ENCODE data around the gene SLC7A9.
"Not testable (repeated sequence)": the region's sequence is repeated elsewhere in the genome, so short reads cannot be mapped to it uniquely, and the experiment has no call there.

Gene SLC7A9

GRCh38 chr19:32891609-32892008, 22.0 kb upstream of the SLC7A9 start:
- ChIA-PET POLR2A (no interaction called here), CTCF (no interaction called here)
- peaks cover 0 to 52% (median 8%) of the 10 kb centered on the region in 4 experiments for H3K36me3 ChIP-seq (ENCODE audit: control insufficient read depth in 4 of 4, insufficient read depth in 4 of 4, low read length in 3 of 4)
- H3K4me1 ChIP-seq (ENCODE audit: control extremely low read depth in 1 of 4, control insufficient read depth in 4 of 4, insufficient read depth in 4 of 4, low read length in 3 of 4): no peaks in the 10 kb centered on the region
- H3K4me3 ChIP-seq (ENCODE audit: control insufficient read depth in 1 of 7, extremely low read depth in 1 of 7, insufficient read depth in 4 of 7, low read depth in 2 of 7, low read length in 6 of 7): no peak overlapping the region
- H3K27ac ChIP-seq (ENCODE audit: insufficient read depth in 1 of 2, low read depth in 1 of 2, low read length in 2 of 2, poor library complexity in 1 of 2, severe bottlenecking in 2 of 2): no peak overlapping the region
- no peaks in the 10 kb centered on the region for H3K27me3 ChIP-seq (replicated peaks in 2 of 5; ENCODE audit: control insufficient read depth in 4 of 5, insufficient read depth in 5 of 5, low read length in 4 of 5)
- H3K9me3 ChIP-seq (ENCODE audit: control extremely low read depth in 1 of 5, control insufficient read depth in 4 of 5, insufficient read depth in 2 of 5, low read depth in 1 of 5, low read length in 4 of 5): peaks cover 1 to 51% (median 7%) of the 10 kb centered on the region in 5 experiments
- DNase-seq: peak in 1 of 3 donors; percentile 1
- WGBS (ENCODE audit: insufficient coverage): 100% methylated on average over 1 of the region's 2 CpGs

- ChIA-PET POLR2A (no interaction called here), CTCF (no interaction called here)
- Histone ChIP-seq H3K4me3 (ENCODE audit: control insufficient read depth in 1 of 7, extremely low read depth in 1 of 7, insufficient read depth in 4 of 7, low read depth in 2 of 7, low read length in 6 of 7) (no peak overlapping the region), H3K4me1 (ENCODE audit: control extremely low read depth in 1 of 4, control insufficient read depth in 4 of 4, insufficient read depth in 4 of 4, low read length in 3 of 4) (no peaks in the 10 kb centered on the region), H3K36me3 (ENCODE audit: control insufficient read depth in 4 of 4, insufficient read depth in 4 of 4, low read length in 3 of 4) (peaks cover 0 to 52% (median 8%) of the 10 kb centered on the region in 4 experiments), H3K27ac (ENCODE audit: insufficient read depth in 1 of 2, low read depth in 1 of 2, low read length in 2 of 2, poor library complexity in 1 of 2, severe bottlenecking in 2 of 2) (no peak overlapping the region), H3K27me3 (replicated peaks in 2 of 5; ENCODE audit: control insufficient read depth in 4 of 5, insufficient read depth in 5 of 5, low read length in 4 of 5) (no peaks in the 10 kb centered on the region), H3K9me3 (ENCODE audit: control extremely low read depth in 1 of 5, control insufficient read depth in 4 of 5, insufficient read depth in 2 of 5, low read depth in 1 of 5, low read length in 4 of 5) (peaks cover 1 to 47% (median 7%) of the 10 kb centered on the region in 5 experiments)
- 95% methylated on average over 8 of the region's 10 CpGs for WGBS (ENCODE audit: insufficient coverage)
- no peak for DNase-seq
Observed at GRCh38 chr19:32890841-32891240, 21.3 kb upstream of the SLC7A9 start.

GRCh38 chr19:32890326-32890725, 20.8 kb upstream of the SLC7A9 start:
- ChIA-PET POLR2A (no interaction called here), CTCF (no interaction called here)

GRCh38 chr19:32889137-32889934, 19.8 kb upstream of the SLC7A9 start:
- WGBS (ENCODE audit: insufficient coverage): 99% methylated on average over 8 of the region's 11 CpGs
- Histone ChIP-seq H3K9me3 (ENCODE audit: control extremely low read depth in 1 of 5, control insufficient read depth in 4 of 5, insufficient read depth in 2 of 5, low read depth in 1 of 5, low read length in 4 of 5) (peaks cover 0 to 36% (median 7%) of the 10 kb centered on the region in 5 experiments), H3K27me3 (replicated peaks in 2 of 5; ENCODE audit: control insufficient read depth in 4 of 5, insufficient read depth in 5 of 5, low read length in 4 of 5) (no peaks in the 10 kb centered on the region), H3K36me3 (ENCODE audit: control insufficient read depth in 4 of 4, insufficient read depth in 4 of 4, low read length in 3 of 4) (peaks cover 0 to 41% (median 7%) of the 10 kb centered on the region in 4 experiments), H3K27ac (ENCODE audit: insufficient read depth in 1 of 2, low read depth in 1 of 2, low read length in 2 of 2, poor library complexity in 1 of 2, severe bottlenecking in 2 of 2) (no peak overlapping the region), H3K4me3 (ENCODE audit: control insufficient read depth in 1 of 7, extremely low read depth in 1 of 7, insufficient read depth in 4 of 7, low read depth in 2 of 7, low read length in 6 of 7) (no peak overlapping the region), H3K4me1 (ENCODE audit: control extremely low read depth in 1 of 4, control insufficient read depth in 4 of 4, insufficient read depth in 4 of 4, low read length in 3 of 4) (no peaks in the 10 kb centered on the region)
- DNase-seq: no peak
- POLR2A ChIA-PET: no interaction called here
- CTCF ChIA-PET: no interaction called here

More at GRCh38 chr19:32890326-32890725, 20.8 kb upstream of the SLC7A9 start:
- Histone ChIP-seq H3K27ac (ENCODE audit: insufficient read depth in 1 of 2, low read depth in 1 of 2, low read length in 2 of 2, poor library complexity in 1 of 2, severe bottlenecking in 2 of 2) (no peak overlapping the region), H3K36me3 (ENCODE audit: control insufficient read depth in 4 of 4, insufficient read depth in 4 of 4, low read length in 3 of 4) (peaks cover 0 to 50% (median 8%) of the 10 kb centered on the region in 4 experiments), H3K9me3 (ENCODE audit: control extremely low read depth in 1 of 5, control insufficient read depth in 4 of 5, insufficient read depth in 2 of 5, low read depth in 1 of 5, low read length in 4 of 5) (peaks cover 1 to 45% (median 7%) of the 10 kb centered on the region in 5 experiments), H3K4me1 (ENCODE audit: control extremely low read depth in 1 of 4, control insufficient read depth in 4 of 4, insufficient read depth in 4 of 4, low read length in 3 of 4) (no peaks in the 10 kb centered on the region), H3K27me3 (replicated peaks in 2 of 5; ENCODE audit: control insufficient read depth in 4 of 5, insufficient read depth in 5 of 5, low read length in 4 of 5) (no peaks in the 10 kb centered on the region), H3K4me3 (ENCODE audit: control insufficient read depth in 1 of 7, extremely low read depth in 1 of 7, insufficient read depth in 4 of 7, low read depth in 2 of 7, low read length in 6 of 7) (no peak overlapping the region)
- DNase-seq: no peak
- WGBS (ENCODE audit: insufficient coverage): 97% methylated on average over 13 of the region's 13 CpGs

GRCh38 chr19:32887572-32888215, 18.1 kb upstream of the SLC7A9 start:
- no peak overlapping the region for H3K27ac ChIP-seq (ENCODE audit: insufficient read depth in 1 of 2, low read depth in 1 of 2, low read length in 2 of 2, poor library complexity in 1 of 2, severe bottlenecking in 2 of 2)
- H3K4me1 ChIP-seq (ENCODE audit: control extremely low read depth in 1 of 4, control insufficient read depth in 4 of 4, insufficient read depth in 4 of 4, low read length in 3 of 4): no peaks in the 10 kb centered on the region
- ChIA-PET CTCF (no interaction called here), POLR2A (no interaction called here)
- 100% methylated on average over 3 of the region's 4 CpGs for WGBS (ENCODE audit: insufficient coverage)
- DNase-seq: no peak
- H3K27me3 ChIP-seq (replicated peaks in 2 of 5; ENCODE audit: control insufficient read depth in 4 of 5, insufficient read depth in 5 of 5, low read length in 4 of 5): no peaks in the 10 kb centered on the region
- H3K4me3 ChIP-seq (ENCODE audit: control insufficient read depth in 1 of 7, extremely low read depth in 1 of 7, insufficient read depth in 4 of 7, low read depth in 2 of 7, low read length in 6 of 7): no peak overlapping the region
- peaks cover 0 to 27% (median 3%) of the 10 kb centered on the region in 4 experiments for H3K36me3 ChIP-seq (ENCODE audit: control insufficient read depth in 4 of 4, insufficient read depth in 4 of 4, low read length in 3 of 4)
- peaks cover 0 to 22% (median 7%) of the 10 kb centered on the region in 5 experiments for H3K9me3 ChIP-seq (ENCODE audit: control extremely low read depth in 1 of 5, control insufficient read depth in 4 of 5, insufficient read depth in 2 of 5, low read depth in 1 of 5, low read length in 4 of 5)

GRCh38 chr19:32886241-32886640, 16.7 kb upstream of the SLC7A9 start:
- CTCF ChIA-PET: no interaction called here

GRCh38 chr19:32885255-32885654, 15.7 kb upstream of the SLC7A9 start:
- DNase-seq; CTCF ChIA-PET; H3K27ac ChIP-seq (ENCODE audit: insufficient read depth in 1 of 2, low read depth in 1 of 2, low read length in 2 of 2, poor library complexity in 1 of 2, severe bottlenecking in 2 of 2); H3K27me3 ChIP-seq (replicated peaks in 2 of 5; ENCODE audit: control insufficient read depth in 4 of 5, insufficient read depth in 5 of 5, low read length in 4 of 5); H3K9me3 ChIP-seq (ENCODE audit: control extremely low read depth in 1 of 5, control insufficient read depth in 4 of 5, insufficient read depth in 2 of 5, low read depth in 1 of 5, low read length in 4 of 5); POLR2A ChIA-PET; H3K4me1 ChIP-seq (ENCODE audit: control extremely low read depth in 1 of 4, control insufficient read depth in 4 of 4, insufficient read depth in 4 of 4, low read length in 3 of 4); H3K4me3 ChIP-seq (ENCODE audit: control insufficient read depth in 1 of 7, extremely low read depth in 1 of 7, insufficient read depth in 4 of 7, low read depth in 2 of 7, low read length in 6 of 7): not testable (repeated sequence)
- 94% methylated on average over 5 of the region's 5 CpGs for WGBS (ENCODE audit: insufficient coverage)
- H3K36me3 ChIP-seq (ENCODE audit: control insufficient read depth in 4 of 4, insufficient read depth in 4 of 4, low read length in 3 of 4): peaks cover 0 to 18% (median 3%) of the 10 kb centered on the region in 4 experiments

More at GRCh38 chr19:32886241-32886640, 16.7 kb upstream of the SLC7A9 start:
- Histone ChIP-seq H3K27me3 (replicated peaks in 2 of 5; ENCODE audit: control insufficient read depth in 4 of 5, insufficient read depth in 5 of 5, low read length in 4 of 5) (no peaks in the 10 kb centered on the region), H3K4me3 (ENCODE audit: control insufficient read depth in 1 of 7, extremely low read depth in 1 of 7, insufficient read depth in 4 of 7, low read depth in 2 of 7, low read length in 6 of 7) (no peak overlapping the region), H3K27ac (ENCODE audit: insufficient read depth in 1 of 2, low read depth in 1 of 2, low read length in 2 of 2, poor library complexity in 1 of 2, severe bottlenecking in 2 of 2) (no peak overlapping the region), H3K9me3 (ENCODE audit: control extremely low read depth in 1 of 5, control insufficient read depth in 4 of 5, insufficient read depth in 2 of 5, low read depth in 1 of 5, low read length in 4 of 5) (peaks cover 0 to 12% (median 7%) of the 10 kb centered on the region in 5 experiments), H3K4me1 (ENCODE audit: control extremely low read depth in 1 of 4, control insufficient read depth in 4 of 4, insufficient read depth in 4 of 4, low read length in 3 of 4) (no peaks in the 10 kb centered on the region), H3K36me3 (ENCODE audit: control insufficient read depth in 4 of 4, insufficient read depth in 4 of 4, low read length in 3 of 4) (peaks cover 0 to 28% (median 3%) of the 10 kb centered on the region in 4 experiments)
- POLR2A ChIA-PET: no interaction called here
- no peak for DNase-seq
- 90% methylated on average over 3 of the region's 7 CpGs for WGBS (ENCODE audit: insufficient coverage)
